ENCODE results near the gene DUSP18.
"Not testable (repeated sequence)": the region's sequence is repeated elsewhere in the genome, so short reads cannot be mapped to it uniquely, and the experiment has no call there.

Gene DUSP18

DNA sequence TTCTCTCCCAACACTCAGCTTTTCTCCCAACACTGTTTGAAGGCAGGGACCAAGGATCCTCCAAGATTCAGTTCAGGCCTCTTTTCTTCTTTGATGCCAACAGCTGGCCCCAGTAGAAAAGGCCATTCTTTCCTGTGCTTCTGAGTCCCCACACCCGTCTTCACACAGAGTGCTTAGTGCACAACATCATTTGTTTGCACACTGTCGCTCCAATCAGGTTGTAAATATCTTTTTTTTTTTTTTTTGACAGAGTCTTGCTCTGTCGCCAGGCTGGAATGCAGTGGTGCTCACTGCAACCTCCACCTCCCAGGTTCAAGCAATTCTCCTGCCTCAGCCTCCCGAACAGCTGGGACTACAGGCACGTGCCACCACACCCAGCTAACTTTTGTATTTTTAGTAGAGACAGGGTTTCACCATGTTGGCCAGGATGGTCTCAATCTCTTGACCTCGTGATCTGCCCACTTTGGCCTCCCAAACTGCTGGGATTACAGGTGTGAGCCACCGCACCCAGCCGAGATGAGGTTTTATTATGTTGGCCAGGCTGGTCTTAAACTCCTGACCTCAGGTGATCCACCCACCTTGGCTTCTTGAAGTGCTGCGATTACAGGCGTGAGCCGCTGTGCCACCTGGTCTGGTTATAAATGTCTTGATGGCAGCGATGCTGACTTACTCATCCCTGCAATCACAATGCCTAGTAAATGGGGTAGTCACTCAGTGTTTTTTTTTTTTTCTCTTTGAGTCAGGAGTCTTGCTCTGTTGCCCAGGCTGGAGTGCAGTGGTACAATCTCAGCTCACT, 12.4 kb upstream of the DUSP18 start:
- in situ Hi-C loops (cut with MboI; ENCODE audit: low sequenced_read_pairs), result not testable (repeated sequence)

DNA sequence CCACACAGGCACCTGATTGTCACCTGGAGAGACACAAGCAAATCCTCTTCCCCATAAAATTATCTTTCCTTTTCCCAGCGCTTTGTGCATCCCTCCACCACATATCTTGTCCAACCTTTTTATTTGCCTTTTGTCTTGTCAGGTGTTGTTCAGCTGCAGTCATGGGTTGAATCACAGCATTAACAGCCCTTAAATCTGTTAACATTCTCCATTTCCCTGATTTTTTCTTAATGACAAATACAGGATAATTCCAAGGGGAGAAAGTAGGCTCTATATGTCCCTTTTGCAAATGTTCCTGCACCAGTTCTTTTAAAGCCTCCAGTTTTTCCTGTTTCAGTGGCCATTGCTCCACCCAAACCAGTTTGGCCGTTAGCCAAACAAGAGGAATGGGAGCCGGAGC, 8.9 kb upstream of the DUSP18 start:
- in situ Hi-C loops (cut with MboI; ENCODE audit: low sequenced_read_pairs), result not testable (repeated sequence)

DNA sequence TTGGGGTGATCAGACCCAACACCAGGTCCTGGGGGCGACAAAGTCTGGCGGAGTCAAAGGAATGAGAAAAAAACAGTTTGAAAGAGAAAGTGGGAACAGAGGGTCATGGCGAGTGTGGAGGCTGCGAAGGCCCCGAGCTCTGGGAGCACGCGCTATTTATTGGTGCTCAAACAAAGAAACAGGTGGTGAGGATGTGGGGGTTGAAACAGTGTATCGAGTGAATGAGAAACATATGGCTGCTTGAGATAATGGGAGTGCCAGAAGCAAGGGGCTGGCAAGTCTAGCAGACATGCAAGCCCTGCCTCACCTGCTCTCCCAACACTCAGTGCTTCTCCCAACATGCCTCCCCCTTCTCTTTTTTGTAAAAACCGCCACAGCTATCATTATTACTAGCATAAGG, 7.8 kb upstream of the DUSP18 start:
- in situ Hi-C loops (cut with MboI; ENCODE audit: low sequenced_read_pairs), result no loop called here

DNA sequence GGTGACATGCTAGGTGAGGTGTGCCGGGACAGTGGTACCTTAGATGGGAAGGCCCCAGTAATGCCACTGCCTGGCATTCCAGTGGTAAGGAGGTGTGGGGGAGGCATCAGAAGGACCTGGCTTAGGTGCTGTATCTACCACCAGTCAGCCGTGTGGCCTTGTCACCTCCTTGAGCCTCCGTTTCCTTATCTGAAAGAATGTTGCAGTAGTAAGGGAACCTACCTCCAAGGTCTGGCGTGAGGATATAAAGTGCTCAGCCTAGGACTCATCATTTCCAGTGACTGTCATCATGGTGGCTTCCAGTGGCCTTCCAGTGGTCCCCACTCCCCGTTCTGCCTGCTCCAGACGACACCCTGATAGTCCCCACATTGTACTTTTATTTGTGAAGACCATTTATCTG, 6.8 kb upstream of the DUSP18 start:
- in situ Hi-C loops (cut with MboI; ENCODE audit: low sequenced_read_pairs), result no loop called here

DNA sequence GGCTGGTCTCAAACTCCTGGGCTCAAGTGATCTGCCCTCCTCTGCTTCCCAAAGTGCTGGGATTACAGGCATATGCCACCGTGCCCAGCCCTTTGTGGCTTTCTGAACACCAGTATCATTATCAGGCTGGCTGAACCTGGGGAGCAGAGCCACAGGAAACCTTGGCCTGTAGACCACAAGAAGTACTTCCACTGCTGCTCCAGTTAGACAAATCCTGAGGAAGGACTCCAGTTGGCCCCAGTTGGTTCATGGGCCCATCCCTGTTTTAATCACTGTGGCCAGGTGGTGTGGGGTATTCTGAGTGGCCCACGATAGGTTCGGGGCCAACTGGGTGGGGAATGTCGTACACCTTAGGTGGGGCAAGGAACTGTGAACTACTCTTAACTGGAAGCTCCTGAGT, 5.5 kb upstream of the DUSP18 start:
- in situ Hi-C loops (cut with MboI; ENCODE audit: low sequenced_read_pairs), result no loop called here

DNA sequence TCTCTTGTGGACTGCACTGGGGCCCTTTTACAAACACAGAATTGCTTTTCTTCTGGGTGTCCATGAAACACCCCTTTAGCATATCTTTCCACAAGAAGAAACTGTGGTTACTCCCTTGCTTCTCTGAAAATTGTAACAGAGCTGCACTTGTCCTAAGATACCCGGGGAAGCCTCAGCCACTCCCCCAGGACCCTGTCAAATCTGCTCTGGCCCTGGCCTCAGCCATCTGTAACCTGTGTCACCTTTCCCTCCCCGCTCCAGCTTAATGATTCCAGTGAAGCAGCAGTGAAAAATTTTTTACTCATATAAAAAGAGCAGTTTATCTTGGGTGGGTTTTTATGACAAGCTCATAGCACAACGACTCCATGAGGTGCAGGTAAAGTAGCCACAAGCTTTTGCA, 3.4 kb upstream of the DUSP18 start:
- in situ Hi-C loops (cut with MboI; ENCODE audit: low sequenced_read_pairs), result no loop called here

DNA sequence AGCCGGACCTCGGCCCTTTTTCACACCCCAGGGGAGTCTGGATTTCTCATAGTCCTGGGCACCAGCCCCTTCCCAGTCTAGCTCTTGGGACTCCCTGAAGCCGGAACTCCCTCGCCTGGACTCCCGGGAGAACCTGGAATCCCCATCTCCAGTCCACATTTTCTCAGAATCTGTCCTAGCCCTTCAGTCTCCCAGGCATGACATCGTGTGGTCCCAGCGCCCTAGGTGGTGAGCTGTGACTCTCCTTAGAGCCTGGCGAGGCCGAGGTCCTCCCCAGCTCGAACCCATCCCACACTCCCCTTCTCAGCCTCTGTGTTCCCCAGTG, 673 bp upstream of the DUSP18 start:
- in situ Hi-C loops (cut with MboI; ENCODE audit: low sequenced_read_pairs), result no loop called here

DNA sequence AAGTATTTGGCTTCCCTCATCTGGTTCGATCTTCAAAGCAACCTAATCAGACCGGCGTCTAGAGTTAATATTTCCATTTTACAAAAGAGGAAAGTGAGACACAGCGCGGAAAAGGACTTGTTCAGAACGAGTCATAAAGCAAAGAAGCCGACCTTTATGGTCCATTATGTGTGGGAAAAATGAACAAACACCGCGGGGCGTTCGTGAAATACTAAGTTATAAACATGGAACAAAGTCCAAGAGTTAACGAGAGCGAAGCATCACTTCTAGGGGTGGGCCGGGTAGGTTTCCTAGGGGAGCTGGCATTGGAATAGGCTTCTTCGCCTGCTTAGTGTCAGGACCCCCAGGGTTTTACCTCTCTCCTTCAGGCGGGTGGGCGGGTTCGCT, 575 bp downstream of the DUSP18 start:
- in situ Hi-C loops (cut with MboI; ENCODE audit: low sequenced_read_pairs), result no loop called here

DNA sequence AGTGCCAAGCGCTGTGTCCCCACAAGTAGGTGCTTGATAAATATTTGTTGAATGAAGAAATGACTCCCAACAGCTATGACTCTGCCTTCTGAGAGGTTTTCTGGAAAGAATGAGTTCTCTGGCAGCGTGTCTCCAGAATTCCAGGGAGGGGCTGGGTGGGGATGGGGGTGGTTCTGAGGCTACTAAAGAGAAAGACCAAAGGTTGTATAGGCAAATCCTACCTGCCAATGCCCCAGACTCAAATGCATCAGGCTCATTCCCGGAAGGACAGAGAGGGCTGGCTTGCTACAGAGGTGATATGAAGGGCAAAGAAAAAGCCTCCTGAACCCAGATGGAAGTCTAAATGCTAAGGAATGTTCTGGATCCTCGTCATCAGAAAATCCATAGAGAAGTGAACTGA, 1.9 kb downstream of the DUSP18 start:
- in situ Hi-C loops (cut with MboI; ENCODE audit: low sequenced_read_pairs), result no loop called here

DNA sequence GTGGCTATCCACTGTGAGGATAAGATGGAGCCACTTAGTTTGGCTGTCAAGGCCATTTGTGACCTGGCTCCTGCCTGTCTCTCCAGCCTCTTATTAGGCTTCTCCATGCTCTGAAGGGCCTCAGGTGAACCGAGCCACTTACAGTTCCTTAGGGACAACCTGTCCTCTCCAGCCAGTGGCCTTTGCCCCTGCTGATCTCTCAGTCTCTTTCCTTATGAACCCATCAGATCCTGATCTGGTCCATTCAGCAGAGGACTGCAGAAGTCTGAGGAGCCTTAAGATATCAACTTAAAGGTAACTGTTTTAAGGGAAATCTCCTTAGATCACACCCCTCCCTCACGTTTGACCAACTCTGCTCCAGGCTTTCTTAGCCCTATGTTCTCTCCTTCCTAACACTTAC, 2.4 kb downstream of the DUSP18 start:
- in situ Hi-C loops (cut with MboI; ENCODE audit: low sequenced_read_pairs), result no loop called here

DNA sequence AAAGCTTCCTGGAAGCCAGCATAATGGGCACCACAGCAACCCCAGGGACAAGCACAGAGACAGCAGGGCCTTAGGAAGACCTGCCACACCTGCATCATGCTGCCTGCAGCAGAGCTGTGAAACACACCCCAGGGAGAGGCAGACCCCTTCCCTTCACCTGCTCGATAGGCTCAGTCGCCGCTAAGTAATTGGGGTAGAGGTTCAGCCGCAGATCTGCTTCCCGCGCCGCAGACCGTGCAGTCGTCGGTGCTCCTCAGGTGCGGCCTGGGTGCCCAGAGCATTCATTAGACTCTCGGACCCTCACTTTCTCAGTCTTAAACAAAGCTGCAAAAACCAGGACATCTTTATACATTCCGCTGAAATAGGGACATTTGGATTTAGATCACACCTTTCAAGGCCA, 2.9 kb downstream of the DUSP18 start:
- in situ Hi-C loops (cut with MboI; ENCODE audit: low sequenced_read_pairs), result no loop called here

DNA sequence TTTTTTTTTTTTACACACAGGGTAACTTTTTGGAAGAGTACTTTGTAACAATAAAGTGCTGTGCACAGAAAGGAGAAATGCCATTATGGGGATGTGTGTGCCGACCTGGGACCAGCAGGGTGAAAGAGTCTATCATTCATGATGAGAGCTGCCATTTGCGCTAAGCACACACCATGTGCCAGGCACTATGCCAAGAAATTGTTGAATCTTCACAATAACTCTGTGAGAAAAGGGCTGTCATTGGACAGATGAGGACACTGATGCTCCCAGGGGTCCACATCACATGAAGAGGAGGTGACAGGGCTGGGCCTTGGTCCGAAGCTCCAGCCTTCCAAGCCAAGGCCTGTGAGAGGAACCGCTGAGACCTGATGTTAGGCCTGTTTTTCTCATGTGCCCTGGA, 5.6 kb downstream of the DUSP18 start:
- in situ Hi-C loops (cut with MboI; ENCODE audit: low sequenced_read_pairs), result no loop called here

DNA sequence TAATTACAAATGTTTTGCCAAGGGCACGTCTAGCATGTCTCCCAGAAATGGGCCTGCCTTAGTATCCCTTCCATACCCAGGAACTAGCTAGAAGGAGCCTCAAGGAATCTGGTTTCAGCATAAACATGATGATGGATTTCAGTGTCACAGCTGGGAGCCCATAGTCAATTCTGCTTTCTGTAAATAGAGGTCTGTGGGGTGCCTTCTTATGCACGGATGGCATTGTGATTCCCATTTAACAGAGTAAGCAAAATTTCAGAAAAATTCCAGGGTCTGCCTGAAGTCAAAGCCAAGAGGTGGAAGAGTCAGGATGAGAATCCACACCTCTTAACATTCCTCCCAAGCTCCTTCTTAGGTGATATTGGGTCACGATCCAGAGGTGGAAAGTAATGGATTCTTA, 12.1 kb downstream of the DUSP18 start:
- in situ Hi-C loops (cut with MboI; ENCODE audit: low sequenced_read_pairs), result loop anchor here (10.0 kb wide), 1 partner anchor 51 kb away; the partner anchor contains the start of gene TCN2

DNA sequence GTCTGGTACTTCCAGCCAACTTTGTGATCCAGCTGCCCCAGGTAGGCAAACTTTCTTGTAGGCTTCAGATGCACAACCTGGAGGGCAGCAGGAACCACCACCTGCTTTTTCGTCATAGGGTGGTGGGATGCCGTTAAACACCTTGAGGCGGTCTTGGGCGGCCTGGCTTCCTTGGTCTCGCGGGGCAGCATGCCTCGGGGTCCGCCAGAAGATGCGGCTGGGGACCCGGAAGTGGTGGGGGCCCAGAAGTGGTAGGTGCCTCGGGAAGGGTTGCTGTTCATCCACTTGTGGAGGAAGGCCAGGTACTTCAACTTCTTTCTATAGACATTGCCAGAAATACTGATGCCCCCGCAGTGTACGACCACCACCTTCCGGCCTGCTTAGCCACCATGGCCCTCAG, 13.3 kb downstream of the DUSP18 start:
- in situ Hi-C loops (cut with MboI; ENCODE audit: low sequenced_read_pairs), result loop anchor here (10.0 kb wide), 1 partner anchor 50 kb away; the partner anchor contains the start of gene TCN2

DNA sequence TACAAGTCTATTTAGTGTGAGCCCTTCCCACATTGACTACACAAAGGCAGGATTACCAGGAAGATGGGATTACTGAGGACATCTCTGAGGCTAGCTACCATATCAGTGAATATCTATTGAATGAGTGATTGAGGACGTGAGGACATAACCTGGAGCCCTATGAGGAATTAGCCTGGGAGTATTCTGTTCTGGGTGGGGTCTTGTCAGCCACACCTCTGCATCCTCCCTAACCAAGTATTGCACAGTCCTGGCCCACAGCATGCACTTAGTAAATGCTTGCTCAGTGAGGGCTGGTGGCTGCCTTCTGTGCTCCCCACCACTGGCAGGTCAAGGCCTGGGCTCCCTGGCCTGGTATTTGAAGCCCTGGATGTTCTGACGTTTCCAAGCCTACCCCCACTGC, 14.8 kb downstream of the DUSP18 start:
- in situ Hi-C loops (cut with MboI; ENCODE audit: low sequenced_read_pairs), result loop anchor here (10.0 kb wide), 1 partner anchor 48 kb away; the partner anchor contains the start of gene TCN2

DNA sequence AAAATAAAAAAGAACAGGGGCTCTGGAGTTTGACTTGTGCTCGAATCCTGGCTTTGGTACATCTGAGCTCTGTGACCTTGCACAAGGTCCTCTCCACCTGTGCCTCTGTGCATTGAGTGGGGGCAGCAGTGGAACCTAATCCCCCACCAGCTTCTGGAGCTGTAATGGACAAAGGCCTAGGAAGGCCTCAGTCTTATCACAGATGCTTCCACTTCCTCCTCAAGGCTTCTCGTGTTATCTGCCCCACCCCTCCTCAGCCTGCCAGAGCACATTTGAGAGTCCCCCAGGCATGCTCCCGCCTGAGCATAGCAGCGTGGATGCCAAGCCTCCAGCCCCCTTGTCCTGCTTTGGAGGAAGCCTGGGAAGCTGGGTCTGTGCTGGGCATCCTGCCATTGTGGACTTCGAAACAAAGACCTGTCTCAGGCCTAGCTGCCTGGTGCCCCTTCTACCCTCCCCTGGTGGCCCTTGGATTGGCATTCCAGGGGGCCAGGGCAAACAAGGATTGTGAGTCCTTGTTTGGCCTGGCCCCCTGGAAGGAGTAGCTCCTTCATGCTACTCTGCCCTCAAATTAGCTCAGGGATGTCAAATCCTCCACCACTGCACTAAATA, 17.1 kb downstream of the DUSP18 start:
- in situ Hi-C loops (cut with MboI; ENCODE audit: low sequenced_read_pairs), result loop anchor here (10.0 kb wide), 1 partner anchor 46 kb away; the partner anchor contains the start of gene TCN2

DNA sequence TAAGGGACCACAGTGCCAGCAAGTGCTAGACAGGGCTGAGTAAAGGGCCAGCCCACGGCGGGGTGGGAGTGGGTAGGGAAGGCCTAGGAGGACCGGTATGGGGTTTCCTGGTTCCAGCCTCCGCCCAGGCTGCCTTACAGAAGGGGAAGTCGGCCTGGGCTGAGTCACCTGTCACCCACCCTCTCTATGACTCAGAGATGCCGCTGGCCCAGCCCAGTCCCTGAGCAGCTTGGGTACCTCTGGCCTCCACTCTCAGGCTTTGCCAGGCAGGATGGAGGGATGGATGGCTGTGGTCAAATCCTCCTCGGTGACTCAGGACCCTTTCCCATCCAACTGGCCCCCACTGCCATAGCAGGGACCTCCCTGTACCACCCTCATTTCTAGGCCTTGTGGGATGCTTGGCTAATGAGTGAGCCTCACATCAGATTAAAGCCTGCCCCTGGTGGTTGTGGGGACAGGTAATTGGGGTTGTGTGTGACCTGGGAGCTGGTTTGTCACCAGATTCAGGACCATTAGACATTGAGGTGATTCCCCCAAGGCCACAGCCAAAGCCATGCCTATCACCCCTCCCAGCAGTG, 18.2 kb downstream of the DUSP18 start:
- in situ Hi-C loops (cut with MboI; ENCODE audit: low sequenced_read_pairs), result loop anchor here (10.0 kb wide), 1 partner anchor 45 kb away; the partner anchor contains the start of gene TCN2

DNA sequence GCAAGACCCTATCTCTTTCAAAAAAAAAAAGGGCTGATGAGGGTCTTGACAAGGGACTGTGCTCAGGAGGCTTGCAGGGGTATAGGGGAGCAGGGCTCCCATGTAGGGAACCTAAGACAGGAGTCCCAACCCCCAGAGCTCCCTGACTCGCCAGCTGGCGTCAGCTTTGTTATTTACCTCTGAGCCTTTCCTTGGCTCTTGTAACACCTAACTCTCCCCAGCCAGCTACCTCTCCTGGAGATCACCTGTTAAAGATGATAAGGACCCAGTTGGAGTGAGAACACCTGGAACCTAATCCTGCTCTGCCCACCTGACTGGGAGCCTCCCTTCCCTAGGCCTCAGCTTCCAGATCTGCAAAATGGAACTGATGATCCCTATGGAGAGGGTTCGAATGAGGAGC, 18.9 kb downstream of the DUSP18 start:
- in situ Hi-C loops (cut with MboI; ENCODE audit: low sequenced_read_pairs), result no loop called here

DNA sequence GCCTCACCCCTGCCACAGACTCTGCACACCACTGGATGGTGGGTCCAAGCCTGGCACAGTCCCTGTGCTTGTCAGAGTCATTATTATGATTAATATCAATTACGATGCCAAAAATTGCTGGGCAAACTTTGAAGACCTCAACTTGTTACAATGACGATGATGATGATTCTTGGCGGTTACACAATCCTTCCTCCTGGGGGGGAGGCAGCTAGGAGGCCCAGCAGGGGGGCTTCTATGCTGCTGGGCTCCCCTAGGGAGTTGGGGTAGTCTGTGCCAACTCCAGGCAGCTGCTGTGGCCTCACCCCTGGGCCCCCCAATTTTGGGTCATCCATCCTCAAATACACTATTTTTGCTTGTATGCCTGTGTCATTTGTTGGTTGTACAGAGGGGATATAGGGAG, 20.1 kb downstream of the DUSP18 start:
- in situ Hi-C loops (cut with MboI; ENCODE audit: low sequenced_read_pairs), result no loop called here

DNA sequence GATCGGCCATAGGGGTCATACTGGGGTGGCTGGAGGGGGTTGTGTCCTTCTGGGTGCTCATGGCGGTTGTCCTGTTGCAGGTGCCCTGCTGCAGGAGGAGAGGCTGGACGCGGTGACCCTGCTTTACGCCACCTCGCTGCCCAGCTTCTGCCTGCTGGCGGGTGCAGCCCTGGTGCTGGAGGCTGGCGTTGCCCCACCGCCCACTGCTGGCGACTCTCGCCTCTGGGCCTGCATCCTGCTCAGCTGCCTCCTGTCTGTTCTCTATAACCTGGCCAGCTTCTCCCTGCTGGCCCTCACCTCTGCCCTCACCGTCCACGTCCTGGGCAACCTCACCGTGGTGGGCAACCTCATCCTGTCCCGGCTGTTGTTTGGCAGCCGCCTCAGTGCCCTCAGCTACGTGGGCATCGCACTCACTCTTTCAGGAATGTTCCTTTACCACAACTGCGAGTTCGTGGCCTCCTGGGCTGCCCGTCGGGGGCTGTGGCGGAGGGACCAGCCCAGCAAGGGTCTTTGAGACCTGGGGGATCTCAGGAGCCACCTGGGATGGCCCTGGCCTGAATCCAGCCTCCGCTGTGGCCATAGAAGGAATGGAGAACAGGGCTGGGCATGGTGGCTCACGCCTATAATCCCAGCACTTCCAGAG, 21.0 kb downstream of the DUSP18 start:
- in situ Hi-C loops (cut with MboI; ENCODE audit: low sequenced_read_pairs), result no loop called here

DNA sequence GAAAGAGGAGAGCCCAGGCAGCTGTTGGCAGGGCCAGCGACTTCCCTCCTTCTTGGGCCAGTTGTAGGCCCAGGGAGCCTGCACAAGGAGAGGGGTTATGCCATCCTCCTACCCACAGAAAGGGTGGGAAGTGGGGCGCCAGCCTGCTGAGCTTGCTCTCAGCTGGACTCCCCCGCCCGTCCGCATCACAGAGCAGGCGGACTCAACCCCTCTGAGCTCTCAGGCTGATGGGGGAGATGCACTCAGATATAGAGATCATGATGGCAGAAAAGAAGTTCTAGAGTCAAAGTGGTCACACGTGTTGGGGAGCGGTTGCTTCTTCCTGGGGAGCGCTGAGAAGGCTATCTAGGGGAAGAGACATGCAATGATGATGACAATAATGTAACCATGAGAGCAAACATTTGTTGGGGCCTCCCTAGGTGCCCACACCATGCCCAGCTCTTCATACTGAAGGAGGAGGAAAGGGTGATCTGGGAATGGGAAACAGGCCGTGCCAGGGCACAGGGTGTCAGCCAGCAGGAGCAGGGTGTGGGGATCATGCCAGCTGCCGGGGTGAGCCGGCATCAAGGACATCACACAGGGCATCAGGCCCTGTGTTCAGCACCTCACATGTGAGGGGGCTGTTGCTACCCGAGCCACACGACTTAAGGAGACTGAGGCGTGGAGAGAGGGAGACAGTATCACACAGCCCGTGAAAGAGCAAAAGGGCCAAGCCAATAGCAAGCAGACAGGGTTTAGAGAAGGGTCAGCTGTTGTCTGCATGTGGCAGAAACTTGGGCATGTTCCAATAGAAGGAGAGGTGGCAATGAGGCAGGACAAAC, 24.4 kb downstream of the DUSP18 start:
- in situ Hi-C loops (cut with MboI; ENCODE audit: low sequenced_read_pairs), result no loop called here

Data from HL-60/S4 treated with retinoic acid at 250 ng/mL for 4 days and 3 days (cell line).